ENCODE measurements around the gene INTS1.

The INTS1 gene

GRCh38 chr7:1460821-1461645, 43.2 kb downstream of the INTS1 start:
- no peak overlapping the region for H2AFZ ChIP-seq (ENCODE audit: low read length, unreplicated experiment)
- H3K36me3 ChIP-seq (ENCODE audit: insufficient read depth, low read length): no peaks in the 10 kb centered on the region
- no peaks in the 10 kb centered on the region for H3K27me3 ChIP-seq (ENCODE audit: insufficient read depth, low read length)
- peak overlapping the region; percentile 74 for H3K4me3 ChIP-seq (ENCODE audit: low read depth, low read length)
- H3K79me2 ChIP-seq (ENCODE audit: control insufficient read depth, insufficient read depth, low read length, unreplicated experiment): peaks cover 25% of the 10 kb centered on the region
- H3K4me1 ChIP-seq (ENCODE audit: control insufficient read depth, insufficient read depth, low read length, unreplicated experiment): peaks cover 37% of the 10 kb centered on the region
- H3K27ac ChIP-seq (ENCODE audit: low read depth, low read length): peak overlapping the region; percentile 49; the same call in 1 of the 2 replicates

GRCh38 chr7:1459920-1460820, 44.0 kb downstream of the INTS1 start:
- H3K27ac ChIP-seq (ENCODE audit: low read depth, low read length): peak overlapping the region; percentile 49

DNA sequence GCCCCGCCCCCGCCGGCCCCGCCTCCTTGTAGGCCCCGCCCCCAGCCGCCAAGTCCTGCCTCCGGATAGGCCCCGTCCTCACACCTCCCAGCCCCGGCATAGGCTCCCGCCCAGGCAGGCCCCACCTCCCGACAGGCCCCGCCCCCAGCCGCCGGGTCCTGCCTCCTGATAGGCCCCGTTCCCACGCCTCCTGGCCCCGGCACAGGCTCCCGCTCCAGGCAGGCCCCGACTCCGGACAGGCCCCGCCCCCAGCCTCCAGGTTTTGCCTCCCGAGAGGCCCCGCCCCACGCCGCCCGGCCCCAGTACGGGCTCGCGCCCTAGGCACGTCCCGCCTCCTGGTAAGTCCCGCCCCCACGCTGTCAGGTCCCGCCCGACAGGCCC, 44.7 kb downstream of the INTS1 start:
- H3K4me1 ChIP-seq (ENCODE audit: control insufficient read depth, insufficient read depth, low read length, unreplicated experiment): peaks cover 45% of the 10 kb centered on the region
- H3K79me2 ChIP-seq (ENCODE audit: control insufficient read depth, insufficient read depth, low read length, unreplicated experiment): peaks cover 39% of the 10 kb centered on the region
- peak overlapping the region; percentile 93 for H3K4me3 ChIP-seq (ENCODE audit: low read depth, low read length)
- no peaks in the 10 kb centered on the region for H3K36me3 ChIP-seq (ENCODE audit: insufficient read depth, low read length)
- no peak overlapping the region for H2AFZ ChIP-seq (ENCODE audit: low read length, unreplicated experiment)
- H3K27ac ChIP-seq (ENCODE audit: low read depth, low read length): peak overlapping the region; percentile 80
- no peaks in the 10 kb centered on the region for H3K27me3 ChIP-seq (ENCODE audit: insufficient read depth, low read length)

More at GRCh38 chr7:1459920-1460820, 44.0 kb downstream of the INTS1 start:
- H3K4me3 ChIP-seq (ENCODE audit: low read depth, low read length): peak overlapping the region; percentile 74
- H3K27me3 ChIP-seq (ENCODE audit: insufficient read depth, low read length): no peaks in the 10 kb centered on the region
- H3K4me1 ChIP-seq (ENCODE audit: control insufficient read depth, insufficient read depth, low read length, unreplicated experiment): peaks cover 38% of the 10 kb centered on the region
- no peak overlapping the region for H2AFZ ChIP-seq (ENCODE audit: low read length, unreplicated experiment)
- H3K36me3 ChIP-seq (ENCODE audit: insufficient read depth, low read length): no peaks in the 10 kb centered on the region
- H3K79me2 ChIP-seq (ENCODE audit: control insufficient read depth, insufficient read depth, low read length, unreplicated experiment): peaks cover 34% of the 10 kb centered on the region

- H2AFZ ChIP-seq (ENCODE audit: low read length, unreplicated experiment): peak within 1 kb of the TSS; percentile 3
- peaks cover 39% of the 10 kb centered on the region for H3K79me2 ChIP-seq (ENCODE audit: control insufficient read depth, insufficient read depth, low read length, unreplicated experiment)
- peak within 1 kb of the TSS; percentile 93 for H3K4me3 ChIP-seq (ENCODE audit: low read depth, low read length)
- H3K27ac ChIP-seq (ENCODE audit: low read depth, low read length): peak within 1 kb of the TSS; percentile 80
- no peaks in the 10 kb centered on the region for H3K36me3 ChIP-seq (ENCODE audit: insufficient read depth, low read length)
- no peaks in the 10 kb centered on the region for H3K27me3 ChIP-seq (ENCODE audit: insufficient read depth, low read length)
- H3K4me1 ChIP-seq (ENCODE audit: control insufficient read depth, insufficient read depth, low read length, unreplicated experiment): peaks cover 48% of the 10 kb centered on the region
Measured at GRCh38 chr7:1458683-1459511, 45.3 kb downstream of the INTS1 start, which contains the start of gene MICALL2. TSS of gene MICALL2 (minus strand) at chr7:1459470. CDS start at chr7:1459326, 144 bp downstream.

DNA sequence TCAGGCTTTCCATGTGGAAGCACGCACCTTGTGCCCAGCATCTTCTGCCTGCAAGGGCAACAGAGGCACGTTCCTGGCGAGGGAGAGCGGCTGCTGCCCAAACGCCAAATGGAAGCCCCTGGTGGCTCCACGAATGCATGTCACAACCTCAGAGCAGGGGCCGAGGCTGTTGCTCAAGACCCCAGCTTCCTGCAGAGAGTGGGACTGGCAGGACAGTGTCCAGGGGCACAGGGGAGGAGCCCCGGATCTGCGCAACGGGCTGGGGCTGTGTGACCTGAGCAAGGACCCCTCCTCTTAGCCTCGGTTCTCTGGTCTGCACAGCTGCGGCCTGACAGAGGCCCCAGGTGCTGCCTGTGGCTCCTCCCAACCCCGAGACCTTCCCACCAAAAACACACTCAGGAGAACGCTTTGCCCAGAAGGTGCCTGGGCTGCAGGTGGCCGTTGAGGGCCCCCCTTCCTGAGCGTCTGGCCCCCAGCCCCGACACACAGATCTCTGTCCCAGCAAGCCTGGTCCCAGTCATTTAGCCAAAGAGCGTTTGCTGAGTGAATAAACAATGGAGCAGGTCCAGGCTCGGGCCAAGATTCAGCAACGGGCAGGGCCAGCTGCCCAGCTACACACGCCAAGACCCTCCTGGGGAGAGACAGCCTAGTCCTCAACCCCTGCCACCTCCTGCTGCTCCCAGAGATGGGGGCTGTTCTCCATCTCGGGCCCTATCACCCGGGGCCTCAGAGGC, 46.1 kb downstream of the INTS1 start:
- peak overlapping the region; percentile 62 for H3K27ac ChIP-seq (ENCODE audit: low read depth, low read length)
- no peaks in the 10 kb centered on the region for H3K27me3 ChIP-seq (ENCODE audit: insufficient read depth, low read length)
- H3K4me3 ChIP-seq (ENCODE audit: low read depth, low read length): peak overlapping the region; percentile 93
- H3K36me3 ChIP-seq (ENCODE audit: insufficient read depth, low read length): no peaks in the 10 kb centered on the region
- peaks cover 46% of the 10 kb centered on the region for H3K79me2 ChIP-seq (ENCODE audit: control insufficient read depth, insufficient read depth, low read length, unreplicated experiment)
- H3K4me1 ChIP-seq (ENCODE audit: control insufficient read depth, insufficient read depth, low read length, unreplicated experiment): peaks cover 48% of the 10 kb centered on the region
- H2AFZ ChIP-seq (ENCODE audit: low read length, unreplicated experiment): no peak overlapping the region

GRCh38 chr7:1457059-1457948, 46.9 kb downstream of the INTS1 start:
- no peaks in the 10 kb centered on the region for H3K27me3 ChIP-seq (ENCODE audit: insufficient read depth, low read length)
- no peaks in the 10 kb centered on the region for H3K36me3 ChIP-seq (ENCODE audit: insufficient read depth, low read length)
- H2AFZ ChIP-seq (ENCODE audit: low read length, unreplicated experiment): no peak overlapping the region
- H3K4me1 ChIP-seq (ENCODE audit: control insufficient read depth, insufficient read depth, low read length, unreplicated experiment): peaks cover 40% of the 10 kb centered on the region
- peak overlapping the region; percentile 93 for H3K4me3 ChIP-seq (ENCODE audit: low read depth, low read length)
- peaks cover 53% of the 10 kb centered on the region for H3K79me2 ChIP-seq (ENCODE audit: control insufficient read depth, insufficient read depth, low read length, unreplicated experiment)
- no peak overlapping the region for H3K27ac ChIP-seq (ENCODE audit: low read depth, low read length)

DNA sequence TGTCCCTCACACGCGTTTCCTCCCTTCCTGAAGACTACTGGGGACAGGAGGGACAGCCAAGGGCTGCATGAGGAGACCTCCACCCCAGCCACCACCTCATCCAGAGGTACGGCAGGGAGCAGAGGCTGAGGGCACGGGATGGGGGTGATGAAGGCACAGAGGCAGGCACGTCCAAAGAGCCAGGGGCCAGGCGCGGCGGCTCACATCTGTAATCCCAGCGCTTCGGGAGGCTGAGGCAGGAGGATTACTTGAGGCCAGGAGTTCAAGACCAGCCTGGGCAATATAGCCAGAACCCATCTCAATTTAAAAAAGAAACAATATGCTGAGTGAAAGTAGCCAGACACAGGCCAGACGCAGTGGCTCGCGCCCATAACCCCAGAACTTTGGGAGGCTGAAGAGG, 48.2 kb downstream of the INTS1 start:
- H3K79me2 ChIP-seq (ENCODE audit: control insufficient read depth, insufficient read depth, low read length, unreplicated experiment): peaks cover 61% of the 10 kb centered on the region
- no peaks in the 10 kb centered on the region for H3K36me3 ChIP-seq (ENCODE audit: insufficient read depth, low read length)
- no peak overlapping the region for H3K27ac ChIP-seq (ENCODE audit: low read depth, low read length)
- H3K4me3 ChIP-seq (ENCODE audit: low read depth, low read length): no peak overlapping the region
- H3K27me3 ChIP-seq (ENCODE audit: insufficient read depth, low read length): no peaks in the 10 kb centered on the region
- no peak overlapping the region for H2AFZ ChIP-seq (ENCODE audit: low read length, unreplicated experiment)
- H3K4me1 ChIP-seq (ENCODE audit: control insufficient read depth, insufficient read depth, low read length, unreplicated experiment): peaks cover 32% of the 10 kb centered on the region

DNA sequence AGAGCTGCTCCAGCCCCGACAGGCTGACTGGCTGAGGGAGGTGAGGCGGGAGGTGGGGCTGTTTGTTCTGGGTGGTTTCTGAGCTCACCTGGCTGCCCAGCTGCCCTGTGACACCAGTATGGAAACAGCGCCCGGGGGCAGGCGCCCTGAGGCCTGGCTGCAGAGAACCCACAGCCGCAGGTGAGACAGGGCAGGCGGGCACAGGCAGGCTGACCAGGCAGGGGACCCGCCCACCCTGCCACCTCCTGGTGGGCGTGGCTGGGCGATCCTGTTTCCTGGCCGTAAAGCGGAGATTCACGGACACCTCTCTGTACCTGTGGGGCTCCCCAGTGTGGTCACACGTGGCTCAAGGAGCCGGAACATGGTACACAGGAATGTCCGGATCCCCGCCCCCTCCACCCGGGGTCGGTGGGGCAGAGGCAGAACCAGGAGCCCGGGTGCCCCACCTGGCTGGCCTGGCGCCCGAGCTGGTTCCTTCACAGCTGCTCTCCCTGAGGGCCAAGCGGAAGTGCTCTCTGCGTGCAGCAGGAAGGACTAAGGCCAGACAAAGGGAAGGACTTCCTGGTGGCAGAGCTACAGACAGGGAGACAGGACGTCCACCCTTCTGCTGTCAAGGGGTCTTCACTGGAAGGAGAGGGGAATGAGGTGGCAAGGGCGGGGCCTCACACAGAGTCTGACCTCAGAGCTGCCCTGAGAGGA, 48.8 kb downstream of the INTS1 start:
- peaks cover 27% of the 10 kb centered on the region for H3K4me1 ChIP-seq (ENCODE audit: control insufficient read depth, insufficient read depth, low read length, unreplicated experiment)
- no peaks in the 10 kb centered on the region for H3K27me3 ChIP-seq (ENCODE audit: insufficient read depth, low read length)
- peaks cover 61% of the 10 kb centered on the region for H3K79me2 ChIP-seq (ENCODE audit: control insufficient read depth, insufficient read depth, low read length, unreplicated experiment)
- H3K36me3 ChIP-seq (ENCODE audit: insufficient read depth, low read length): no peaks in the 10 kb centered on the region
- no peak overlapping the region for H3K4me3 ChIP-seq (ENCODE audit: low read depth, low read length)
- no peak overlapping the region for H2AFZ ChIP-seq (ENCODE audit: low read length, unreplicated experiment)
- H3K27ac ChIP-seq (ENCODE audit: low read depth, low read length): no peak overlapping the region

DNA sequence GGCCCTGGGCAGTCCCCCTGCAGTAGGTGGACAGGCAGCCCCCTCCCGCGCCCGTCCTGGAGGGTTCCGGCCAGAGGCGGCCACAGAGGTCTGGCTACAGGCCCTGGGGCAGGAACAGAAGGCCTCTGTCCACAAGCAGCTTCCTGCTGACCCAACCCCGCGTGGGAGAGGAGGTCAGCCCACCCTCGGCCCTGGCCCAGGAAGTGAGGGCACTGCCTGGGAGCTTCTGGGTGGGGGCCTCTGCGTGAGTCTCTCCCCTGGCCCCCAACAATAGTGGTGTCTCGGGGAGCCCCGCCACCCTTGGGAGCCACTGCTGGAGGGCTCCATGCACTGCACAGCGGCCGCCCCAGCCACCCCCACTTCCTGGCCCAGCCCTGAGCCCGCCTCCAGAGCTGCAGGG, 49.6 kb downstream of the INTS1 start:
- Histone ChIP-seq H3K4me1 (ENCODE audit: control insufficient read depth, insufficient read depth, low read length, unreplicated experiment) (peaks cover 23% of the 10 kb centered on the region), H3K27me3 (ENCODE audit: insufficient read depth, low read length) (no peaks in the 10 kb centered on the region), H3K79me2 (ENCODE audit: control insufficient read depth, insufficient read depth, low read length, unreplicated experiment) (peaks cover 61% of the 10 kb centered on the region), H2AFZ (ENCODE audit: low read length, unreplicated experiment) (no peak overlapping the region), H3K27ac (ENCODE audit: low read depth, low read length) (no peak overlapping the region), H3K4me3 (ENCODE audit: low read depth, low read length) (no peak overlapping the region), H3K36me3 (ENCODE audit: insufficient read depth, low read length) (no peaks in the 10 kb centered on the region)
